Left lung (tissue), 10 donors: ENCODE results near the gene SF3A2. TPM values are rescaled to one million over a fixed set of nuclear protein-coding genes. Genes with fewer than 3 reads are reported as not detected.

Experiments used
- ATAC-seq: fragments of 200-7000 bp; cut with Tn5 transposase; one replicate; pipeline ENCODE4 v1.9.1; 2020; ENCODE audit warnings: moderate library complexity
- DNase-seq, 4 donors: peaks; one replicate each; pipeline ENCODE4 v3.0.0-alpha.2; 2013 to 2020
- H3K27ac ChIP-seq, 2 donors: fragments of 200-600 bp; sonication (generic) in 1 of 2; one replicate each; pipeline versions ENCODE4 v1.5.0 to v1.8.0; 2020 to 2021
- H3K27me3 ChIP-seq, 2 donors: fragments of 200-600 bp; sonication (generic) in 1 of 2; one replicate each; pipeline versions ENCODE4 v1.5.0 to v1.8.0; 2020 to 2021
- H3K36me3 ChIP-seq, 2 donors: fragments of 200-600 bp; sonication (generic) in 1 of 2; one replicate each; pipeline versions ENCODE4 v1.5.0 to v1.8.0; 2020 to 2021
- H3K4me1 ChIP-seq, 2 donors: fragments of 200-600 bp; one replicate each; pipeline ENCODE4 v1.8.0; 2021
- H3K4me3 ChIP-seq, 2 donors: fragments of 200-600 bp; sonication (generic) in 1 of 2; one replicate each; pipeline versions ENCODE4 v1.5.0 to v1.8.0; 2020 to 2021; ENCODE audit warnings: mild to moderate bottlenecking in 1 of 2
- H3K9me3 ChIP-seq, 2 donors: fragments of 200-600 bp; sonication (generic) in 1 of 2; one replicate each; pipeline versions ENCODE4 v1.5.0 to v1.8.0; 2020 to 2021
- CTCF ChIP-seq, 2 donors: fragments of 200-600 bp; sonication (generic) in 1 of 2; IDR thresholded peaks; one replicate each; pipeline versions ENCODE4 v1.5.0 to v1.8.0; 2021; ENCODE audit warnings: antibody characterized with exemption in 2 of 2
- intact Hi-C, 2 donors: fragments of 100-400 bp; cut with DNase I; formaldehyde crosslinking; loops; one replicate each; pipeline versions ENCODE4 v1.11.2 to v1.14.2; 2022
- polyA plus RNA-seq, 6 donors: library from polyadenylated mRNA; unstranded; fragments of 120-200 nt; gene quantifications; one replicate each; pipeline ENCODE4 v1.2.1, GENCODE V29; 2013; ENCODE audit not compliant: insufficient read length in 6 of 6
- total RNA-seq, 2 donors: library from RNA; stranded (reverse); fragmentation: NEBNext Ultra II Directional; extraction: Animal tissue kit (Norgen Biotek cat#: 25700); gene quantifications; one replicate each; pipeline ENCODE4 v1.2.1, GENCODE V29; 2021
- donor health status: DM: no; HTN: yes; CAD: no.
- donor health status: DM: no; HTN: no; CAD: no.

The SF3A2 gene
- total and polyA plus RNA-seq, 8 donors: 50.1 to 81.5 (median 71.4) TPM

- ATAC-seq: no peak
- H3K36me3 ChIP-seq: peaks cover 0 to 100% of the 10 kb centered on the region in 2 donors
These were observed 25.5 kb upstream of the SF3A2 start for GRCh38 chr19:2210987-2211740.

GRCh38 chr19:2212861-2213711, 23.5 kb upstream of the SF3A2 start:
- Histone ChIP-seq H3K36me3 (peaks cover 0 to 100% of the 10 kb centered on the region in 2 donors), H3K9me3 (no peaks in the 10 kb centered on the region), H3K4me1 (peaks cover 0 to 20% of the 10 kb centered on the region in 2 donors), H3K27me3 (no peaks in the 10 kb centered on the region), H3K27ac (peak overlapping the region in 1 of 2 donors; percentile 11), H3K4me3 (no peak overlapping the region)
- DNase-seq (peak in 1 of 4 donors; percentile 59), ATAC-seq (peak; percentile 86)
- TF ChIP-seq CTCF (IDR thresholded peaks at IDR 0.05): no peak
- intact Hi-C loops: no loop called here

More at GRCh38 chr19:2210987-2211740, 25.5 kb upstream of the SF3A2 start:
- no peak for TF ChIP-seq CTCF (IDR thresholded peaks at IDR 0.05)
- no peak for DNase-seq
- H3K27ac ChIP-seq: no peak overlapping the region
- intact Hi-C loops: no loop called here
- H3K4me1 ChIP-seq: peaks cover 0 to 22% of the 10 kb centered on the region in 2 donors
- H3K27me3 ChIP-seq: no peaks in the 10 kb centered on the region
- no peak overlapping the region for H3K4me3 ChIP-seq
- no peaks in the 10 kb centered on the region for H3K9me3 ChIP-seq

GRCh38 chr19:2213799-2214198, 22.8 kb upstream of the SF3A2 start:
- no peak for ATAC-seq
- peak in 1 of 4 donors; percentile 41 for DNase-seq

GRCh38 chr19:2214251-2214650, 22.4 kb upstream of the SF3A2 start:
- DNase-seq: peak in 1 of 4 donors; percentile 66
- no peak overlapping the region for H3K4me3 ChIP-seq
- peaks cover 0 to 100% of the 10 kb centered on the region in 2 donors for H3K36me3 ChIP-seq
- H3K27me3 ChIP-seq: no peaks in the 10 kb centered on the region
- ATAC-seq: no peak
- no peak for TF ChIP-seq CTCF (IDR thresholded peaks at IDR 0.05)
- H3K4me1 ChIP-seq: peaks cover 0 to 9% of the 10 kb centered on the region in 2 donors
- H3K9me3 ChIP-seq: no peaks in the 10 kb centered on the region
- intact Hi-C loops: no loop called here
- H3K27ac ChIP-seq: no peak overlapping the region

More at GRCh38 chr19:2213799-2214198, 22.8 kb upstream of the SF3A2 start:
- Histone ChIP-seq H3K4me3 (no peak overlapping the region), H3K9me3 (no peaks in the 10 kb centered on the region), H3K4me1 (peaks cover 0 to 13% of the 10 kb centered on the region in 2 donors), H3K27me3 (no peaks in the 10 kb centered on the region), H3K27ac (no peak overlapping the region), H3K36me3 (peaks cover 0 to 100% of the 10 kb centered on the region in 2 donors)
- intact Hi-C loops: no loop called here
- TF ChIP-seq CTCF (IDR thresholded peaks at IDR 0.05): no peak

- ATAC-seq (no peak), DNase-seq (no peak)
- Histone ChIP-seq H3K36me3 (peaks cover 0 to 100% of the 10 kb centered on the region in 2 donors), H3K4me3 (no peak overlapping the region), H3K27ac (no peak overlapping the region), H3K27me3 (no peaks in the 10 kb centered on the region), H3K9me3 (no peaks in the 10 kb centered on the region), H3K4me1 (peaks cover 0 to 5% of the 10 kb centered on the region in 2 donors)
- TF ChIP-seq CTCF (IDR thresholded peaks at IDR 0.05): no peak
- intact Hi-C loops: no loop called here
These were observed 21.3 kb upstream of the SF3A2 start for GRCh38 chr19:2215281-2215751.
